NOMO-1 (cell line): ENCODE measurements around the gene RASSF5.
"Not testable (repeated sequence)": the region's sequence is repeated elsewhere in the genome, so short reads cannot be mapped to it uniquely, and the experiment has no call there.

Experiments used
- DNase-seq, 2 experiments: peaks; one replicate each; lab custom pipeline; 2025; ENCODE audit not compliant: unreplicated experiment in 2 of 2; lab: John Stamatoyannopoulos, UW

Gene RASSF5

GRCh38 chr1:206609229-206609991, 102.1 kb downstream of the RASSF5 start:
- DNase-seq, result no peak

DNA sequence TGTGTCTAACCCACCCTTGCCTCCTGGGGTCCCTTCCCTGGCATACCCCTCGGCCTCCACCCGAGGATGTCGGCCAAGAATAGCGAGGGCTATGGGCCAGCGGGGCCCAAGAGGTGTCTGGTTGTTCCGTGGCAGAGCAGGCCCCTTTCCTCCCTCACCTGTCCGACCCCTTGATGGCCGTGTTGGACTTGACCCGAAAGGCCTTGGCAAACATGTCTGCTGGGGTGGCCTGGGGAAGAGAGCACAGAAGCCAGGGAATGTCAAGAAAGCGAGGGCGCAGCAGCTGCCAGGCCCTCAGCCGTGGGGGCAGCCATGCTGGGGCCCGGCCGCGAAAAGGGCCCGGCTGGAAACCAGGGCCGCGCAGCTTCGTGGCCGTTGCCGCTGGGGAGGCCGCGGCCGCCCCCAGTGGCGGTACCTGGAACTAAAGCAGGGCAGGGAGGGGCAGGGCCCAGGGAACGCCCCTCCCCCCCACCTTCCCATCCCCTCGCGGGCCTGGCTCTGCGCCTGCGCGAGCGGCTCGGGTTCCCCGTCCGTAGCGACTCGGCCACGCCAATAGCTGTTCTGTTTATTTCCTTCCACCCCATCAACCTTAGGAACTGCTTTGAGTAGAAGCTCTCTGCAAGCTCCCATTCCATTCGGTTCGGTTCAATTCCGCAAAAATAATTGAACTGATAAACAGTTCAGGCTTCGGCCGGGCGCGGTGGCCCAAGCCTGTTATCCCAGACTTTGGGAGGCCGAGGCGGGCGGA, 105.0 kb downstream of the RASSF5 start, which contains the start of gene EIF2D:
EIF2D (minus strand) TSS at position 337 of the 748 bp plus-strand sequence; CDS start at position 214, 123 bp downstream.
- DNase-seq, result peak; percentile 89 to 96

DNA sequence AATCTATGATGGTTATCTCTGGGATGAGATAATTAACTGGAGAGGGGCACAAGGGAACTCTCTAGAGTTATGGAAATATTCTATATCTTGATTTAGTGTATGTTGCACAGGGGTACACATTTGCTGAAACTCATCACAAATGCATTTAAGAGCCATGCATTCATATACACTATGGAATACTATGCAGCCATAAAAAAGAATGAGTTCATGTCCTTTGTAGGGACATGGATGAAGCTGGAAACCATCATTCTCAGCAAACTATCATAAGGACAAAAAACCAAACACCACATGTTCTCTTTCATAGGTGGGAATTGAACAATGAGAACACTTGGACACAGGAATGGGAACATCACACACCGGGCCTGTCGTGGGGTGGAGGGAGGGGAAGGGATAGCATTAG, 119.1 kb downstream of the RASSF5 start:
- DNase-seq, result not testable (repeated sequence)

DNA sequence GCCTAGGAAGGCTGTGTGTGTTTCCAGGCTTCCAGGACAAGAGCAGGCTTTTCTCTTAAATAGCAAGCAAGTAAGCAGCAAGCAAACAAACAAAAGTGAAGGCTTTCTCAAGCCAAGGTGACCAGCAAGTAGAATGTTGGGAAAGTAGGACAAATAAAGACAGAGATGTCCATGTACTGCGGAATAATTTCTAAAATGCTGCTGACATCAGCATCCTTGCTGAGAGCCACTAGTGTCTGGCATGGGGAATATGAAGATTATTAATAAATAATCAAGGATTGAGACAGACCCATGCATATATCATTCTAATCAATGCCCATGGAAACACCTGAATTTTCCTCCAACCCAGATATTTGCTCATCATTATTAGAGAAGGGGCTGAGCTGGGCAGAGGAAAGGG, 121.6 kb downstream of the RASSF5 start:
- DNase-seq, result no peak

DNA sequence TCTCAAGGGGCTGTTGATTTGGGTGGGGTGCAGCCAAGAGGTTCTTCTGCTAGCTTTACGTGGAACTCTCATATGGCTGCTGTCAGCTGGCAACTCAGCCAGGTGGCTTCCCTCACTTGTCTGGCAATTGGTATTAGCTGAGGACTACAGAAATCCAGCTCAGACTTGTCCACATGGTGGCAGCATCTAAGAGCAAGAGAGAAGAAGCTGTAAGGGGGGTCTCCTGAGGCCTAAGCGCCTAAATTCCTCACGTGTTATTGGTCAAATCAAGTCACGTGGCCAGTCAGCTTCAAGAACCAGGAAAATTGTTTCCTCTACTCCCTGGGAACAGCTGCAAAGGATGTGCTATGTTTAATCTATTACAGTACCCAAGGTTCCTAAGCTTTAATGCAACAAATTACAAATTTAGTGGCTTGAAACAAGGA, 123.8 kb downstream of the RASSF5 start:
- DNase-seq, result peak; percentile 16 to 32

DNA sequence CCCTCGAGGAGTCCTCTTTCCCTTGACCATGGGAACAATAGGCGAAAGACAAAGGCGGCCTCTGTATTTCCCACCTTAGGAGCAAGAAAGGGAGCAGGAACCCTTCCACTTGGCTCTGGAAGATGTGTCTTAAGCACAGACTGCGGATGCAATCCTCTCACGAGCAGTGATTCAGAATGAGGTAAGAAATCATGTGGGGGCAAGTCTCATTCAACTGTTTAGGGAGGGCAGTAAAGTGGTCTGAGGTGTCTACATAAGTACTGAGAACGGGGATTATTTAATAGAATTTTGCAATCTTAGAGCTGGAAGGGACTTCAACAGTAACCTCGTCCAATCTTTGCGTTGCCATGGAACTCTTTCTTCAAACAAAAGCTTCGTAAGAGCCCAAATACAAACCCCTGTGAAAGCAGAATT, 126.4 kb downstream of the RASSF5 start:
- no peak for DNase-seq

GRCh38 chr1:206634365-206635079, 127.2 kb downstream of the RASSF5 start:
- peak; percentile 7 to 50 for DNase-seq

GRCh38 chr1:206635080-206635977, 128.0 kb downstream of the RASSF5 start, which contains the start of gene DYRK3:
DYRK3 (plus strand) TSS chr1:206635536; CDS start chr1:206635704, 168 bp downstream.
- peak; percentile 83 to 89 for DNase-seq

GRCh38 chr1:206635978-206636345, 128.6 kb downstream of the RASSF5 start:
- no peak for DNase-seq

- peak in 1 of 2 experiments; percentile 5 for DNase-seq
These were observed 129.3 kb downstream of the RASSF5 start for GRCh38 chr1:206636671-206637070.

DNA sequence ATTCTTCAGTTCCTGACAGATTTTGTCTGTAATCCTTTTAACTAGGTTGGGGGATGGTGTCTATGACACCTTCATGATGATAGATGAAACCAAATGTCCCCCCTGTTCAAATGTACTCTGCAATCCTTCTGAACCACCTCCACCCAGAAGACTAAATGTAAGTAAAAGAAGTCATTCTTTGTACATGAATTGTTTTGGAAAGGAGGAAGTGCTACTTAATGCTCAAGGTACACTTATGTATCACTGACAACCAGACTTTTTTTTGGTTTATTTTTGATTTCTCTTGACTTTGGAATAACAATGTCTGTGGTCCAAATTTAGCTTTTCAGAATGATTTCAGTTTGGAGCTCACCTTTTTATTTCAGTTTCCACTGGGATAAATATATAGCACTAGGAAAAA, 130.3 kb downstream of the RASSF5 start:
- peak in 1 of 2 experiments; percentile 58 for DNase-seq
